Hindlimb muscle (tissue), 1 donor: ENCODE measurements around the gene IL20RA. TPM values are rescaled to one million over a fixed set of nuclear protein-coding genes. Genes with fewer than 3 reads are reported as not detected.

Experiments
- DNase-seq: peaks from one replicate; pipeline ENCODE4 v3.0.0-alpha.2; 2013
- polyA plus RNA-seq: library from polyadenylated mRNA; unstranded; fragments of 120-200 nt; gene quantifications from one replicate; pipeline ENCODE4 v1.2.1, GENCODE V29; 2013; ENCODE audit not compliant: insufficient read length

IL20RA gene
- polyA plus RNA-seq, 1 donor = 40.5 TPM

GRCh38 chr6:137043710-137044365 lies 927 bp downstream of the IL20RA start:
- DNase-seq = peak; percentile 60

- DNase-seq = no peak
Measured at GRCh38 chr6:137040393-137040792, 4.4 kb downstream of the IL20RA start.

GRCh38 chr6:137039010-137039409 lies 5.8 kb downstream of the IL20RA start:
- DNase-seq = no peak

- DNase-seq = no peak
Measured at GRCh38 chr6:137036566-137037300, 8.0 kb downstream of the IL20RA start.

- DNase-seq = no peak
Measured at GRCh38 chr6:137033828-137034227, 10.9 kb downstream of the IL20RA start.

- no peak for DNase-seq
Measured at GRCh38 chr6:137031122-137031521, 13.6 kb downstream of the IL20RA start.

GRCh38 chr6:137028912-137029311 lies 15.9 kb downstream of the IL20RA start:
- DNase-seq = no peak

GRCh38 chr6:137025786-137026730 lies 18.7 kb downstream of the IL20RA start:
- DNase-seq = no peak

- DNase-seq = no peak
Measured at GRCh38 chr6:137024237-137024990, 20.4 kb downstream of the IL20RA start.

GRCh38 chr6:137020776-137021175 lies 24.0 kb downstream of the IL20RA start:
- DNase-seq = no peak

GRCh38 chr6:137019476-137020272 lies 25.1 kb downstream of the IL20RA start:
- DNase-seq = no peak

GRCh38 chr6:137017081-137017480 lies 27.7 kb downstream of the IL20RA start:
- no peak for DNase-seq

GRCh38 chr6:137016356-137016755 lies 28.4 kb downstream of the IL20RA start:
- DNase-seq = no peak

GRCh38 chr6:137015943-137016342 lies 28.8 kb downstream of the IL20RA start:
- no peak for DNase-seq

GRCh38 chr6:137013738-137014602 lies 30.8 kb downstream of the IL20RA start:
- peak; percentile 37 for DNase-seq

- no peak for DNase-seq
Measured at GRCh38 chr6:137013031-137013430, 31.7 kb downstream of the IL20RA start.

GRCh38 chr6:137011406-137011805 lies 33.4 kb downstream of the IL20RA start:
- no peak for DNase-seq

- DNase-seq = no peak
Measured at GRCh38 chr6:137010128-137010718, 34.5 kb downstream of the IL20RA start.

GRCh38 chr6:137008204-137008603 lies 36.6 kb downstream of the IL20RA start:
- no peak for DNase-seq

GRCh38 chr6:137006056-137006455 lies 38.7 kb downstream of the IL20RA start:
- DNase-seq = no peak
